Smooth muscle cell (in vitro differentiated cells): ENCODE measurements around the gene WARS2. TPM values are rescaled to one million over a fixed set of nuclear protein-coding genes. Genes with fewer than 3 reads are reported as not detected.

Experiments
- DNase-seq: peaks from one replicate; lab custom pipeline; 2025; ENCODE audit not compliant: unreplicated experiment; lab: John Stamatoyannopoulos, UW
- H2AFZ ChIP-seq: fragments of 200-600 bp; sonication (generic); 2 replicates; pipeline ENCODE4 v1.6.0; 2016; ENCODE audit warnings: antibody characterized with exemption, low read depth, mild to moderate bottlenecking
- H3F3A ChIP-seq: fragments of 200-600 bp; sonication (generic); 2 replicates; pipeline ENCODE4 v1.6.0; 2017; ENCODE audit warnings: antibody characterized with exemption, low read depth
- H3K27ac ChIP-seq: fragments of 200-600 bp; sonication (generic); 2 replicates; pipeline ENCODE4 v1.5.1; 2016; ENCODE audit warnings: low read depth, mild to moderate bottlenecking
- H3K27me3 ChIP-seq: fragments of 200-600 bp; sonication (generic); 2 replicates; pipeline ENCODE4 v1.6.1; 2016; ENCODE audit warnings: low read depth, mild to moderate bottlenecking
- H3K36me3 ChIP-seq: fragments of 200-600 bp; sonication (generic); 2 replicates; pipeline ENCODE4 v1.5.1; 2016; ENCODE audit warnings: low read depth
- H3K4me1 ChIP-seq: fragments of 200-600 bp; sonication (generic); 2 replicates; pipeline ENCODE4 v1.5.1; 2016; ENCODE audit warnings: low read depth
- H3K4me2 ChIP-seq: fragments of 200-600 bp; sonication (generic); 2 replicates; pipeline ENCODE4 v1.6.0; 2016; ENCODE audit warnings: mild to moderate bottlenecking
- H3K4me3 ChIP-seq: fragments of 200-600 bp; sonication (generic); 2 replicates; pipeline ENCODE4 v1.5.1; 2016; ENCODE audit warnings: mild to moderate bottlenecking
- H3K79me2 ChIP-seq: fragments of 200-600 bp; sonication (generic); 2 replicates; pipeline ENCODE4 v1.6.0; 2016; ENCODE audit warnings: low read depth, mild to moderate bottlenecking
- H3K9ac ChIP-seq: fragments of 200-600 bp; sonication (generic); 2 replicates; pipeline ENCODE4 v1.6.0; 2016; ENCODE audit warnings: low read depth
- H3K9me3 ChIP-seq: fragments of 200-600 bp; sonication (generic); replicated peaks from 2 replicates; pipeline ENCODE4 v1.5.1; 2016; ENCODE audit warnings: low read depth
- H4K20me1 ChIP-seq: fragments of 200-600 bp; sonication (generic); 2 replicates; pipeline ENCODE4 v1.6.0; 2016; ENCODE audit warnings: low read depth
- WGBS: methylation state at CpG from one replicate; pipeline ENCODE4 v1.1.7; 2016; ENCODE audit warnings: low lambda C conversion rate; 5-methylcytosine and 5-hydroxymethylcytosine counted together
- polyA plus RNA-seq: library from polyadenylated mRNA; unstranded; fragments of >200 nt; fragmentation: Nextera tagmentation; extraction: Ambion mirVana; gene quantifications from 2 replicates; pipeline ENCODE4 v1.2.1, GENCODE V29; 2016
- total RNA-seq: library from RNA; depleted of rRNA; stranded (reverse); fragments of >200 nt; gene quantifications from 2 replicates; pipeline ENCODE4 v1.2.3, GENCODE V29; 2014
- TF ChIP-seq, protein P1 (sequence below): fragments of 200-600 bp; sonication (generic); IDR thresholded peaks from 2 replicates; pipeline ENCODE4 v1.5.1; 2017; ENCODE audit warnings: borderline replicate concordance, mild to moderate bottlenecking, antibody characterized with exemption; ENCODE audit not compliant: insufficient read depth, poor library complexity, severe bottlenecking

WARS2 gene
- total and polyA plus RNA-seq, 2 experiments from 2014 or later: 5.9 to 9.6 TPM

DNA sequence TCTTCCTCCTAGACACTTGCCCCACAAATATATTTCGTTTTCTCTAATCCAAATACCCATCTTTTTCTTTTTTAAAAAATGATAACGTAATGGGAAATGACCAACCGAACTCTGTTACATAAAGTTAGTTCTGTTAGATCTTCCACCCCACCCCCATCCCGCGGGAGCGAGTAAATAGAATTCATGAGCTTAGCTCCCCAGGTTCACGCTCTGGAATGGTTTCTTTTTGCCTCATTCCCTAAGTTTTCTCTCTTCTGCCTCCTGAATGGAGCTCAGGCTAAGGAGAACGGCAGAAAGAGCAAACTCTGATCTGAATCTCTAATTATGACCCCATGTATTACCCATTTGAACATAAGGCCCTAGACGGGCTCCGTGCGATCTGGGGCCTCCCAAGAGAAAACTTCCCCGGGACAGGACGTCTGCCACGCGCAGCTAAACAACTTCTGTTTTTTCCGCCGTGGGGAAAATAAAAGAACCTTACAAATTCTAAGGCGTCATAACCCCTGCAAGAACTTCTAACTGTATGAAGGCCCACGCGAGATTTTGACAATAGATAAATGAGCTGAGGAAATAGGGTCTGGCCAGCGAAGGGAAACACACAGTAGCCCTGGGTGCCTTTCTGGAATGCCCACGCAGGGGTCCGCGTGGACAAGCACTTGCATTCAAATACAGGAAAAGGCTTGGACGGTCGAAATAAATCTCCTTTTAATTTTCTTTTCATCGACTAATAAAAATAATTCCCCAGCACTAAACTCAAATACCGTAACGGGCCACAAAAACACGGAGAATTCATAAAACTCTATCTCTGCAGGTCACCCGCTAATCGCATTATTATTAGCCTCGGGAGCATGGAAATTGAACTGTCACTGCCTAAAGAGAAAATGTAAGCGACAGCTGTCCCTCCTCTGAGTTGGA lies 154.6 kb downstream of the WARS2 start:
- DNase-seq: no peak
- Histone ChIP-seq H3K27ac (no peak overlapping the region), H4K20me1 (no peaks in the 10 kb centered on the region), H3K79me2 (peaks cover 8% of the 10 kb centered on the region), H3K4me3 (peak overlapping the region; percentile 55), H3K36me3 (no peaks in the 10 kb centered on the region), H3K9ac (no peak overlapping the region), H3K9me3 (no peaks in the 10 kb centered on the region), H3K4me2 (peak overlapping the region; percentile 83), H3K4me1 (peaks cover 6% of the 10 kb centered on the region), H3F3A (no peaks in the 10 kb centered on the region), H2AFZ (no peak overlapping the region), H3K27me3 (peaks cover 100% of the 10 kb centered on the region)
- 46% methylated on average over 34 of the region's 34 CpGs for WGBS
- TF ChIP-seq, protein P1, sequence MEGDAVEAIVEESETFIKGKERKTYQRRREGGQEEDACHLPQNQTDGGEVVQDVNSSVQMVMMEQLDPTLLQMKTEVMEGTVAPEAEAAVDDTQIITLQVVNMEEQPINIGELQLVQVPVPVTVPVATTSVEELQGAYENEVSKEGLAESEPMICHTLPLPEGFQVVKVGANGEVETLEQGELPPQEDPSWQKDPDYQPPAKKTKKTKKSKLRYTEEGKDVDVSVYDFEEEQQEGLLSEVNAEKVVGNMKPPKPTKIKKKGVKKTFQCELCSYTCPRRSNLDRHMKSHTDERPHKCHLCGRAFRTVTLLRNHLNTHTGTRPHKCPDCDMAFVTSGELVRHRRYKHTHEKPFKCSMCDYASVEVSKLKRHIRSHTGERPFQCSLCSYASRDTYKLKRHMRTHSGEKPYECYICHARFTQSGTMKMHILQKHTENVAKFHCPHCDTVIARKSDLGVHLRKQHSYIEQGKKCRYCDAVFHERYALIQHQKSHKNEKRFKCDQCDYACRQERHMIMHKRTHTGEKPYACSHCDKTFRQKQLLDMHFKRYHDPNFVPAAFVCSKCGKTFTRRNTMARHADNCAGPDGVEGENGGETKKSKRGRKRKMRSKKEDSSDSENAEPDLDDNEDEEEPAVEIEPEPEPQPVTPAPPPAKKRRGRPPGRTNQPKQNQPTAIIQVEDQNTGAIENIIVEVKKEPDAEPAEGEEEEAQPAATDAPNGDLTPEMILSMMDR: no peak

DNA sequence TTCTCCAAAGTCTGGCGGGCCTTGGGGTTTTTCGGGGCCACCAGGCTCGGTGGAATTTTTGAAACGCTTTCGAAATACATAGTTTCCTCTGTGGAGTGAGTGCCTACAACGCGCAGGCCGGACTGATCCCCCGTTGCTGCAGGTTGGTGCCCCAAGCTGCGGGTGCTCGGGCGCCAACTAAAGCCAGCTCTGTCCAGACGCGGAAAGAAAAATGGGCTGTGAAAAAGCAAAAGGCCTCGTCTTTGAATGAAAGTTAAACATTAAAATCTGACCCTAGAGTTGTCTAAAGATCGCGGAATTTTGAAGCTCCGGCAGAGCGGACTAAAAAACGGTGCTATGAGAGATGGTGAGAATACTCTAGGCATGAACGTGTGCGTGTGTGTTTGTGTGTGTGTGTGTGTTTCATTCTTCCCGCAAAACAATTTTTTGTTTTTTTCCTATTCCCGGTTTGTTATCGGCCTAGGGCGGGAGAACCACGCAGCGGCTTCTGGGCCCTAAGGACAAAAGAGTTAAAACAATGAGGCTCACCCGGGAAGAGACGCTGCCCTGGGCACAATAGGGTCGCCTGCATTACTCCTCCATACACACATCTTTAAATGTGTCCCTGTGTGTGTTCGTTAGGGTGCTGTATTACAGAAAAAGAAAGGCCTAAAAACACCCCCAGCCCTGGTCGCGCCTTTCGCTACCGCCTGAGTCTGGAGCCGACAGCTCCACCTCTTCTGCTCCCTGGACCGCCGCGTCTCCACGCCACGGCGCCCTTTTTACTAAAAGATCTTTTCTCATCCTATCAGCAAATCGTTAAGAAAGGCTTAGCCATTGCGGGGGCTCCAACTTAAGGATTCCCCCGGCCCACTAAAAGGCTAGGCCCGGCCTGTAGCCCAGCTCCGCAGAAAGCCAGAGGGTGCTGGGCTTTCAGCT lies 155.5 kb downstream of the WARS2 start:
- peak overlapping the region; percentile 75 for H3K4me2 ChIP-seq
- no peaks in the 10 kb centered on the region for H4K20me1 ChIP-seq
- no peaks in the 10 kb centered on the region for H3K9me3 ChIP-seq
- DNase-seq: no peak
- TF ChIP-seq, protein P1: no peak
- H3F3A ChIP-seq: no peaks in the 10 kb centered on the region
- WGBS: 48% methylated on average over 48 of the region's 48 CpGs
- H3K79me2 ChIP-seq: peaks cover 8% of the 10 kb centered on the region
- no peak overlapping the region for H2AFZ ChIP-seq
- H3K4me3 ChIP-seq: peak overlapping the region; percentile 23
- peaks cover 100% of the 10 kb centered on the region for H3K27me3 ChIP-seq
- H3K4me1 ChIP-seq: peaks cover 6% of the 10 kb centered on the region
- no peak overlapping the region for H3K9ac ChIP-seq
- no peaks in the 10 kb centered on the region for H3K36me3 ChIP-seq
- H3K27ac ChIP-seq: no peak overlapping the region

DNA sequence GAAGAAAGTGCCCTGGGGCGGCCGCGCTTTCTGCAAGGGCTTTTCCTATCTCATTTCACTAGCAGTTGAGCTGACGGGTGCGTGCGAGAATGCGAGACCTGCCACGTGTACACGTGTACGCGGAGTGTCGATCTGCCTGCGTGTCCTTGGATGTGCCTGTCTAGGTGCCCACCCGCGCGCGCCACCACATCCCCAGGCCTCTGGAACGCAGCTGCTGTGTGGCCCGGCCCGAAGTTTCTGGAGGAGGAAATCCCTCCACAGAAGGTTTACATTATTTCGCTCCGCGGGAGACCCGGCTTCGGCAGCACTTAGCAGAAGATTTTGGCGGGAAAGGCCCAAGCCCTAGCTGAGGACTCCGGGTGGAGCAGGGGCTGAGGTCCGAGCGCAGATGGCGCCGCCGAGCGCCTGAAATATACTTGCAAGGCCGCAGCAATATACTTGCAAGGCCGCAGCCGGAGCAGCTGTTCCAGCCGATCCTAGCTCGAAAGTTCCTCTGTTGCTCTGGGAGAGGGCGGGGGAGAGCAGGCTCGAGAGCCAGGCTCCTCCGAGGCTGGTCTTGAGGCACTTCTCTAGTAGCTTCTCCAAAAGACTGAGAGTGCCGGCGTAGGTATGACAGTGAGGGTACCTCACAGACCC lies 156.2 kb downstream of the WARS2 start:
- Histone ChIP-seq H3K27ac (no peak overlapping the region), H3K9me3 (no peaks in the 10 kb centered on the region), H2AFZ (no peak overlapping the region), H3K79me2 (peaks cover 8% of the 10 kb centered on the region), H3K9ac (no peak overlapping the region), H3K4me1 (peaks cover 2% of the 10 kb centered on the region), H3K27me3 (peaks cover 100% of the 10 kb centered on the region), H3K4me2 (peak overlapping the region; percentile 75), H4K20me1 (no peaks in the 10 kb centered on the region), H3K4me3 (peak overlapping the region; percentile 23), H3F3A (no peaks in the 10 kb centered on the region), H3K36me3 (no peaks in the 10 kb centered on the region)
- 62% methylated on average over 43 of the region's 43 CpGs for WGBS
- TF ChIP-seq, protein P1: no peak
- no peak for DNase-seq
